SK-N-SH (cell line): ENCODE measurements around the gene ALPG. TPM values are rescaled to one million over a fixed set of nuclear protein-coding genes. Genes with fewer than 3 reads are reported as not detected.
"Not testable (repeated sequence)": the region's sequence is repeated elsewhere in the genome, so short reads cannot be mapped to it uniquely, and the experiment has no call there.

ENCODE experiments used
- CTCF ChIA-PET: fragments of 300-600, 350-600 bp; formaldehyde crosslinking; extraction: SDS; loops from one replicate; lab custom pipeline; 2021; lab: Yijun Ruan, JAX
- POLR2A ChIA-PET: fragments of 350-600 bp; sonication (Branson Sonifier 250); formaldehyde crosslinking; extraction: SDS; loops from one replicate; lab custom pipeline; 2020; ENCODE audit warnings: antibody characterized with exemption, inconsistent platforms; lab: Yijun Ruan, JAX
- DNase-seq: peaks from one replicate; pipeline ENCODE4 v3.0.0; 2012
- H2AFZ ChIP-seq: fragments of 200-600 bp; sonication (generic); 2 replicates; pipeline ENCODE4 v1.8.1; 2016; ENCODE audit warnings: antibody characterized with exemption, mild to moderate bottlenecking, low read depth
- H3F3A ChIP-seq: fragments of 200-600 bp; sonication (generic); replicated peaks from 2 replicates; pipeline ENCODE3; 2016; ENCODE audit warnings: antibody characterized with exemption, mild to moderate bottlenecking; ENCODE audit not compliant: insufficient read depth
- H3K27ac ChIP-seq, 2 experiments: fragments of 200-500 bp in 1 of 2; fragments of 200-600 bp in 1 of 2; sonication (Bioruptor generic) in 1 of 2; sonication (generic), shearing (Covaris generic) in 1 of 2; 2 replicates each; pipeline versions ENCODE4 v1.5.1 to v1.6.1; 2014 to 2016; ENCODE audit warnings: low read depth in 2 of 2, inconsistent platforms in 1 of 2, low read length in 1 of 2, mild to moderate bottlenecking in 1 of 2, mixed read lengths in 1 of 2
- H3K27me3 ChIP-seq: fragments of 200-600 bp; sonication (generic), shearing (Covaris generic); 2 replicates; pipeline ENCODE4 v1.6.1; 2016; ENCODE audit warnings: mixed run types; ENCODE audit not compliant: insufficient read depth
- H3K36me3 ChIP-seq, 2 experiments: fragments of 200-500 bp in 1 of 2; fragments of 200-600 bp in 1 of 2; sonication (Bioruptor generic) in 1 of 2; sonication (generic) in 1 of 2; replicated peaks in 1 of 2; 2 replicates each; pipeline versions ENCODE3 to v1.5.1; 2014 to 2016; ENCODE audit warnings: low read length in 1 of 2, mild to moderate bottlenecking in 1 of 2; ENCODE audit not compliant: insufficient read depth in 2 of 2, control insufficient read depth in 1 of 2
- H3K4me1 ChIP-seq, 2 experiments: fragments of 200-500 bp in 1 of 2; fragments of 200-600 bp in 1 of 2; sonication (Bioruptor generic) in 1 of 2; sonication (generic), shearing (Covaris generic) in 1 of 2; 2 replicates each; pipeline versions ENCODE4 v1.5.1 to v1.6.1; 2014 to 2016; ENCODE audit warnings: low read depth in 1 of 2, low read length in 1 of 2, mixed run types in 1 of 2; ENCODE audit not compliant: insufficient read depth in 2 of 2, control insufficient read depth in 1 of 2
- H3K4me2 ChIP-seq: fragments of 200-600 bp; sonication (generic), shearing (Covaris generic); 2 replicates; pipeline ENCODE4 v1.6.1; 2017; ENCODE audit warnings: mixed run types
- H3K4me3 ChIP-seq, 2 experiments: fragments of 200-500 bp in 1 of 2; fragments of 200-600 bp in 1 of 2; sonication (Bioruptor generic) in 1 of 2; sonication (generic), shearing (Covaris generic) in 1 of 2; 2 replicates each; pipeline versions ENCODE4 v1.5.1 to v1.8.1; 2014 to 2016; ENCODE audit warnings: low read depth in 2 of 2, inconsistent platforms in 1 of 2, low read length in 1 of 2, mild to moderate bottlenecking in 1 of 2, mixed read lengths in 1 of 2, moderate library complexity in 1 of 2
- H3K79me2 ChIP-seq: fragments of 200-600 bp; sonication (generic); 2 replicates; pipeline ENCODE4 v1.8.1; 2017; ENCODE audit warnings: mild to moderate bottlenecking; ENCODE audit not compliant: insufficient read depth
- H3K9ac ChIP-seq: fragments of 200-600 bp; sonication (generic); 2 replicates; pipeline ENCODE4 v1.6.1; 2017; ENCODE audit warnings: mixed run types
- H3K9me2 ChIP-seq: fragments of 200-600 bp; sonication (generic); 2 replicates; pipeline ENCODE4 v1.6.1; 2017; ENCODE audit warnings: mixed run types
- H3K9me3 ChIP-seq: fragments of 200-600 bp; sonication (generic); 2 replicates; pipeline ENCODE4 v1.6.1; 2017; ENCODE audit warnings: mixed run types, mild to moderate bottlenecking, moderate library complexity
- H4K20me1 ChIP-seq: fragments of 200-600 bp; sonication (generic); 2 replicates; pipeline ENCODE4 v1.6.1; 2017; ENCODE audit warnings: mild to moderate bottlenecking, mixed run types; ENCODE audit not compliant: insufficient read depth
- GABPA ChIP-seq: IDR thresholded peaks from 2 replicates; pipeline ENCODE4 v1.4.0; 2012; ENCODE audit warnings: low read depth, mild to moderate bottlenecking
- MAX ChIP-seq: IDR thresholded peaks from 2 replicates; pipeline ENCODE4 v1.4.0; 2012; ENCODE audit warnings: low read depth
- MXI1 ChIP-seq: IDR thresholded peaks from 2 replicates; pipeline ENCODE4 v1.6.1; 2012; ENCODE audit warnings: mild to moderate bottlenecking, low read depth, low read length, improper control_type of control experiment
- NFIC ChIP-seq: IDR thresholded peaks from 2 replicates; pipeline ENCODE4 v1.4.0; 2012; ENCODE audit warnings: borderline replicate concordance
- NRF1 ChIP-seq: IDR thresholded peaks from 2 replicates; pipeline ENCODE4 v1.6.1; 2012; ENCODE audit warnings: low read depth, mild to moderate bottlenecking, low read length
- RCOR1 ChIP-seq: fragments of 150-350 bp; IDR thresholded peaks from 2 replicates; pipeline ENCODE4 v1.6.1; 2017; ENCODE audit warnings: antibody characterized with exemption, low read length
- WGBS: methylation state at CpG from one replicate; pipeline ENCODE4 v1.1.6; 2017; ENCODE audit warnings: low lambda C conversion rate; 5-methylcytosine and 5-hydroxymethylcytosine counted together
- polyA plus RNA-seq, 3 experiments: library from polyadenylated mRNA; depleted of rRNA; stranded (reverse); fragments of >200 nt; gene quantifications; 2 replicates each; pipeline ENCODE4 v1.2.3, GENCODE V29; 2012
- TF ChIP-seq, protein P1 (sequence below): IDR thresholded peaks from 2 replicates; pipeline ENCODE4 v1.4.0; 2012; ENCODE audit warnings: low read depth, borderline replicate concordance

The ALPG gene
- polyA plus RNA-seq, 1 of the 3 experiments (the other 2 are of a cell fraction) = not detected

GRCh38 chr2:232422051-232422450, 15.4 kb downstream of the ALPG start:
- no peak overlapping the region for H2AFZ ChIP-seq
- no peaks in the 10 kb centered on the region for H3K9me3 ChIP-seq
- H3K79me2 ChIP-seq = no peaks in the 10 kb centered on the region
- POLR2A ChIA-PET = no interaction called here
- no peak overlapping the region for H3K27ac ChIP-seq
- no peak overlapping the region for H3K4me2 ChIP-seq
- WGBS = 69% methylated on average over 8 of the region's 10 CpGs
- no peaks in the 10 kb centered on the region for H3K9me2 ChIP-seq
- no peak for TF ChIP-seq NRF1
- TF ChIP-seq GABPA = no peak
- TF ChIP-seq RCOR1 = no peak
- no peak for TF ChIP-seq NFIC
- no peak for TF ChIP-seq MXI1
- TF ChIP-seq, protein P1, sequence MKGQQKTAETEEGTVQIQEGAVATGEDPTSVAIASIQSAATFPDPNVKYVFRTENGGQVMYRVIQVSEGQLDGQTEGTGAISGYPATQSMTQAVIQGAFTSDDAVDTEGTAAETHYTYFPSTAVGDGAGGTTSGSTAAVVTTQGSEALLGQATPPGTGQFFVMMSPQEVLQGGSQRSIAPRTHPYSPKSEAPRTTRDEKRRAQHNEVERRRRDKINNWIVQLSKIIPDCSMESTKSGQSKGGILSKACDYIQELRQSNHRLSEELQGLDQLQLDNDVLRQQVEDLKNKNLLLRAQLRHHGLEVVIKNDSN = no peak
- TF ChIP-seq MAX = no peak
- peaks cover 65% of the 10 kb centered on the region for H3K27me3 ChIP-seq
- H3K36me3 ChIP-seq = no peaks in the 10 kb centered on the region
- no peak overlapping the region for H3K9ac ChIP-seq
- H3K4me3 ChIP-seq = no peak overlapping the region; a peak in 1 of 4 replicates
- no peaks in the 10 kb centered on the region for H3F3A ChIP-seq
- H4K20me1 ChIP-seq = no peaks in the 10 kb centered on the region
- no peaks in the 10 kb centered on the region; a peak in 1 of 4 replicates for H3K4me1 ChIP-seq
- DNase-seq = peak; percentile 12
- CTCF ChIA-PET = interaction anchor here (1.2 kb wide), 1 partner anchor 19 kb away, joined by 3 read pairs; no protein-coding TSS in a partner anchor

- H2AFZ ChIP-seq, H3K4me3 ChIP-seq, H4K20me1 ChIP-seq, H3K36me3 ChIP-seq, H3K4me2 ChIP-seq, H3K9ac ChIP-seq, H3K9me3 ChIP-seq, CTCF ChIA-PET, DNase-seq, H3K9me2 ChIP-seq, H3F3A ChIP-seq, H3K79me2 ChIP-seq, H3K4me1 ChIP-seq, POLR2A ChIA-PET, H3K27ac ChIP-seq: not testable (repeated sequence)
- WGBS = 31% methylated on average over 3 of the region's 3 CpGs
- H3K27me3 ChIP-seq = peaks cover 65% of the 10 kb centered on the region
Observed at GRCh38 chr2:232422996-232423395, 16.4 kb downstream of the ALPG start.

DNA sequence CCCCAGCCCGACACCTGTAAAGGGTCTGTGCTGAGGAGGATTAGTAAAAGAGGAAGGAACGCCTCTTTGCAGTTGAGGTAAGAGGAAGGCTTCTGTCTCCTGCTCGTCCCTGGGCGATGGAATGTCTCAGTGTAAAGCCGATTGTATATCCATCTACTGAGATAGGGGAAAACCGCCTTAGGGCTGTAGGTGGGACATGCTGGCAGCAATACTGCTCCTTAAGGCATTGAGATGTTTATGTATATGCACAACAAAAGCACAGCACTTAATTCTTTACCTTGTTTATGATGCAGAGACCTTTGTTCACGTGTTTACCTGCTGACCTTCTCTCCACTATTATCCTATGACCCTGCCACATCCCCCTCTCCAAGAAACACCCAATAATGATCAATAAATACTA, 16.8 kb downstream of the ALPG start:
- H2AFZ ChIP-seq, H3K4me1 ChIP-seq, H3K4me3 ChIP-seq, H3K4me2 ChIP-seq, H3K79me2 ChIP-seq, H4K20me1 ChIP-seq, CTCF ChIA-PET, H3F3A ChIP-seq, H3K36me3 ChIP-seq, DNase-seq, H3K9me3 ChIP-seq, POLR2A ChIA-PET, H3K27ac ChIP-seq, H3K9ac ChIP-seq, H3K9me2 ChIP-seq: not testable (repeated sequence)
- 38% methylated on average over 7 of the region's 7 CpGs for WGBS
- peaks cover 61% of the 10 kb centered on the region for H3K27me3 ChIP-seq
